ENCODE results near the gene RAI1. TPM values are rescaled to one million over a fixed set of nuclear protein-coding genes. Genes with fewer than 3 reads are reported as not detected.
"Not testable (repeated sequence)": the region's sequence is repeated elsewhere in the genome, so short reads cannot be mapped to it uniquely, and the experiment has no call there.

Gene RAI1
- total and polyA plus RNA-seq, 2 of the 8 experiments (the other 6 are each of a cell fraction or from before 2014, with no cell fraction given): 0.39 to 1.2 TPM

DNA sequence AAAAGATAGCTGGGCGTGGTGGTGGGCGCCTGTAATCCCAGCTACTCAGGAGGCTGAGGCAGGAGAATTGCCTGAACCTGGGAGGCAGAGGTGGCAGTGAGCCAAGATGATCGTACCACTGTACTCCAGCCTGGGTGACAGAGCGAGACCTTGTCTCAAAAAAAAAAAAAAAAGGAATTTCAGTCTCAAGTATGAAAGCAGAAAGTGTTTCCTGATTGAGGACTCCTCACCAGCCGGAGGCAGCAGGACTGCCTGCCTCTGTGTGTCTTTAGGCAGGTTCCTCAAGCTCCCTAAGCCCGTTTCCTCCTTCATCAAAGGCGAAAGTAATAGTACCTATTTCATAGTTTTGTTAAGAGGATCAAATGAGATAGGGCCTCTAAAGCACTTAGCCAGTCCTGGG lies 9.0 kb downstream of the RAI1 start:
- H3K23ac ChIP-seq (ENCODE audit: insufficient read length); H3K9ac ChIP-seq (replicated peaks in 1 of 4; ENCODE audit: extremely low read depth in 1 of 4, low read depth in 3 of 4, low read length in 3 of 4); H2BK120ac ChIP-seq (replicated peaks; ENCODE audit: low read depth, low read length); H3K4me3 ChIP-seq (ENCODE audit: extremely low read depth in 1 of 4, insufficient read depth in 2 of 4, low read depth in 3 of 4, low read length in 4 of 4); H3K4me2 ChIP-seq (ENCODE audit: insufficient read depth in 1 of 2, low read depth in 2 of 2, low read length in 2 of 2); H3K9me3 ChIP-seq (ENCODE audit: insufficient read depth in 2 of 2, low read depth in 1 of 2, low read length in 1 of 2); H3K56ac ChIP-seq (replicated peaks; ENCODE audit: insufficient read length, low read depth, low read length); H3K18ac ChIP-seq (ENCODE audit: extremely low read depth, low read length); H3K27ac ChIP-seq (ENCODE audit: low read depth, low read length); FAIRE-seq; H3K14ac ChIP-seq (ENCODE audit: insufficient read length); H2BK12ac ChIP-seq (ENCODE audit: low read depth, low read length); H2AK5ac ChIP-seq (ENCODE audit: low read depth, low read length); H2AFZ ChIP-seq (ENCODE audit: low read length); DNase-seq (ENCODE audit: low read depth in 1 of 2, low spot score in 2 of 2); H4K8ac ChIP-seq (ENCODE audit: extremely low read depth, insufficient read depth, low read length); H3K23me2 ChIP-seq (ENCODE audit: low read depth, low read length); H3K79me2 ChIP-seq (ENCODE audit: control insufficient read depth in 1 of 2, insufficient read depth in 2 of 2, low read length in 2 of 2); H4K5ac ChIP-seq (ENCODE audit: insufficient read length, low read depth, low read length); H2BK20ac ChIP-seq (ENCODE audit: low read length); H3K36me3 ChIP-seq (ENCODE audit: control insufficient read depth in 2 of 4, insufficient read depth in 4 of 4, low read length in 3 of 4); H2BK15ac ChIP-seq (ENCODE audit: low read length); H2BK5ac ChIP-seq (ENCODE audit: low read depth, low read length); H4K91ac ChIP-seq (replicated peaks; ENCODE audit: insufficient read length, low read length); H3K4ac ChIP-seq (replicated peaks; ENCODE audit: insufficient read length, low read depth, low read length); H3K79me1 ChIP-seq (ENCODE audit: low read depth, low read length); H4K20me1 ChIP-seq (replicated peaks in 1 of 2; ENCODE audit: control insufficient read depth in 1 of 2, insufficient read depth in 2 of 2, low read length in 2 of 2): not testable (repeated sequence)
- 89% methylated on average over 7 of the region's 7 CpGs; no CpG with 5 or more reads in 1 of the 2 experiments for WGBS, 2 experiments (ENCODE audit: extremely low coverage in 1 of 2, insufficient coverage in 1 of 2, insufficient read length in 1 of 2, insufficient replicate concordance in 2 of 2, low coverage in 1 of 2, low lambda C conversion rate in 2 of 2, missing lambda C conversion rate in 1 of 2)
- POLR2A ChIA-PET (ENCODE audit: partially characterized antibody): interaction anchor here (1.0 kb wide), 1 partner anchor 10 kb away, joined by 3 read pairs; no protein-coding TSS in a partner anchor
- peaks cover 19 to 66% (median 51%) of the 10 kb centered on the region in 4 experiments for H3K27me3 ChIP-seq (replicated peaks in 1 of 4; ENCODE audit: control insufficient read depth in 3 of 4, extremely low read depth in 1 of 4, insufficient read depth in 3 of 4, low read length in 3 of 4)
- peaks cover under 1 to 39% (median 33%) of the 10 kb centered on the region in 4 experiments for H3K4me1 ChIP-seq (replicated peaks in 1 of 4; ENCODE audit: control insufficient read depth in 3 of 4, insufficient read depth in 4 of 4, low read length in 3 of 4)
- CTCF ChIA-PET (ENCODE audit: partially characterized antibody): interaction anchor here (0.6 to 4.9 kb wide), 10 partner anchors 8 to 212 kb away, joined by 3 to 22 read pairs (median 3); partner anchors contain the start of gene RAI1

Measured in H1 (cell line).